OCI-LY1 (cell line): ENCODE results near the gene SESN1.
"Not testable (repeated sequence)": the region's sequence is repeated elsewhere in the genome, so short reads cannot be mapped to it uniquely, and the experiment has no call there.

Experiments used
- H2AFZ ChIP-seq: fragments of 200-600 bp; sonication (generic), shearing (Covaris generic); 2 replicates; pipeline ENCODE4 v1.6.0; 2014; ENCODE audit warnings: antibody characterized with exemption, mild to moderate bottlenecking, low read length
- H3F3A ChIP-seq: fragments of 200-600 bp; sonication (generic), shearing (Covaris generic); 2 replicates; pipeline ENCODE4 v1.6.0; 2014; ENCODE audit warnings: mild to moderate bottlenecking, antibody characterized with exemption, low read length, moderate library complexity; ENCODE audit not compliant: insufficient read depth
- H3K27ac ChIP-seq: fragments of 200-600 bp; sonication (generic); 2 replicates; pipeline ENCODE4 v1.5.1; 2014; ENCODE audit warnings: low read length, mixed run types, mild to moderate bottlenecking, low read depth; ENCODE audit not compliant: poor library complexity, severe bottlenecking
- H3K27me3 ChIP-seq: fragments of 200-600 bp; sonication (generic); 2 replicates; pipeline ENCODE4 v1.6.0; 2014; ENCODE audit warnings: antibody characterized with exemption, mild to moderate bottlenecking, low read length, moderate library complexity; ENCODE audit not compliant: insufficient read depth
- H3K36me3 ChIP-seq: fragments of 200-600 bp; sonication (generic); 2 replicates; pipeline ENCODE4 v1.6.1; 2014; ENCODE audit warnings: mild to moderate bottlenecking, antibody characterized with exemption, low read length, moderate library complexity, mixed read lengths; ENCODE audit not compliant: insufficient read depth
- H3K4me1 ChIP-seq: fragments of 200-600 bp; sonication (generic); 2 replicates; pipeline ENCODE4 v1.5.1; 2014; ENCODE audit warnings: mild to moderate bottlenecking, low read length, moderate library complexity; ENCODE audit not compliant: insufficient read depth, severe bottlenecking
- H3K4me2 ChIP-seq: fragments of 200-600 bp; sonication (generic), shearing (Covaris generic); 2 replicates; pipeline ENCODE4 v1.6.1; 2014; ENCODE audit warnings: low read length
- H3K4me3 ChIP-seq: fragments of 200-600 bp; sonication (generic); 2 replicates; pipeline ENCODE4 v1.5.1; 2014; ENCODE audit warnings: low read length, low read depth, mild to moderate bottlenecking, mixed read lengths; ENCODE audit not compliant: poor library complexity, severe bottlenecking
- H3K79me2 ChIP-seq: fragments of 200-600 bp; shearing (Covaris generic); 2 replicates; pipeline ENCODE4 v1.6.1; 2016; ENCODE audit warnings: mixed run types, low read length, mixed read lengths; ENCODE audit not compliant: insufficient read depth
- H3K9ac ChIP-seq: fragments of 200-600 bp; sonication (generic), shearing (Covaris generic); 2 replicates; pipeline ENCODE4 v1.6.1; 2014; ENCODE audit warnings: mild to moderate bottlenecking, low read length, mixed read lengths
- H3K9me2 ChIP-seq: fragments of 200-600 bp; sonication (generic), shearing (Covaris generic); 2 replicates; pipeline ENCODE4 v1.6.1; 2014; ENCODE audit warnings: low read depth, mild to moderate bottlenecking, low read length, mixed read lengths
- H3K9me3 ChIP-seq: fragments of 200-600 bp; shearing (Covaris generic); 2 replicates; pipeline ENCODE4 v1.6.1; 2014; ENCODE audit warnings: low read length, mixed read lengths
- H4K20me1 ChIP-seq: fragments of 200-600 bp; sonication (generic), shearing (Covaris generic); 2 replicates; pipeline ENCODE4 v1.6.0; 2016; ENCODE audit warnings: mild to moderate bottlenecking, low read length; ENCODE audit not compliant: insufficient read depth
- CTCF ChIP-seq: fragments of 200-600 bp; sonication (generic), shearing (Covaris generic); IDR thresholded peaks from 2 replicates; pipeline ENCODE4 v1.5.1; 2017; ENCODE audit warnings: mild to moderate bottlenecking, antibody characterized with exemption, low read length, moderate library complexity, mixed read lengths
- EZH2 ChIP-seq: fragments of 200-600 bp; sonication (generic), shearing (Covaris generic); IDR thresholded peaks from 2 replicates; pipeline ENCODE4 v1.8.0; 2017; ENCODE audit warnings: borderline replicate concordance, mixed run types, mild to moderate bottlenecking, antibody characterized with exemption, low read length, moderate library complexity, mixed read lengths

The SESN1 gene

GRCh38 chr6:109092074-109092473 lies 2.6 kb downstream of the SESN1 start:
- H3K9ac ChIP-seq: no peak overlapping the region
- no peak for TF ChIP-seq EZH2
- TF ChIP-seq CTCF: no peak

DNA sequence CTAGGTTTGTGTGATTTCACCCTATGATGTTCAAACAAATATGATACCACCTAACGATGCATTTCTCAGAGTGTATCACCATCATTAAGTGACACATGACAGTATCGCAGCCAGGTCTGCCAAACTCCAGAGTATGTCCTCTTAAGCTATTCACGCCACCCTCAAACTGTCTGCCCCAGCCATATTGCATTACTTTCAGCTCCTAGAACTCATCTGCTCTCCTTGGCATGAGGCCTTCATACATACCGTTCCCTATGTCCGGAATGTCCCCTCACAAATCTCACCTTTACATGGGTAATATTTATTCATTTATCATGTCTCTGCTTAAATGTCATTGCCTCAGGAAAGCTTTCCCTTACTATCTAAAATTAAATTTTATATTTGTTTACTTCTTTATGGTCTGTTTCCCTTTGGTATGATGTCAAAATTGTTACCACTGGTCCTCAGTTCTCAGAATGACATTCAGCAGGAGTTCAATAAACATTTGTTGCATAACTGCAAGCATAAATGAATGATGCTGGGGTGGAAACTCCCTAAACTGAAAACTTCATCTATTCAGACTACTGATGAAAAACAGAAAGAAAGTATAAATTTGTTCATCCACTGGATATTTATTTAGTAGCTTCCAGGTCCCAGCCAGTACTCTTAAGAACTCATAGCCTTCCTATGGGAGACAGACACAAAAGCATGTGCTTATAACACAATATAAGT lies 3.2 kb downstream of the SESN1 start:
- Histone ChIP-seq H3K9me2 (no peaks in the 10 kb centered on the region), H3K9me3 (no peaks in the 10 kb centered on the region), H3K4me3 (no peak overlapping the region), H3K4me2 (no peak overlapping the region), H3K79me2 (no peaks in the 10 kb centered on the region), H2AFZ (no peak overlapping the region), H3K36me3 (no peaks in the 10 kb centered on the region), H4K20me1 (no peaks in the 10 kb centered on the region), H3K9ac (no peak overlapping the region), H3K4me1 (peaks cover 33% of the 10 kb centered on the region), H3K27ac (no peak overlapping the region), H3K27me3 (no peaks in the 10 kb centered on the region), H3F3A (no peaks in the 10 kb centered on the region)
- TF ChIP-seq CTCF (no peak), EZH2 (no peak)

More at GRCh38 chr6:109092074-109092473, 2.6 kb downstream of the SESN1 start:
- H3K4me3 ChIP-seq: no peak overlapping the region
- no peak overlapping the region; the same call in 1 of the 2 replicates for H3K4me2 ChIP-seq
- H3K4me1 ChIP-seq: peaks cover 38% of the 10 kb centered on the region
- H3K9me3 ChIP-seq: no peaks in the 10 kb centered on the region
- H3F3A ChIP-seq: no peaks in the 10 kb centered on the region
- no peaks in the 10 kb centered on the region for H4K20me1 ChIP-seq
- H3K79me2 ChIP-seq: no peaks in the 10 kb centered on the region
- no peaks in the 10 kb centered on the region for H3K27me3 ChIP-seq
- no peaks in the 10 kb centered on the region for H3K9me2 ChIP-seq
- H3K36me3 ChIP-seq: no peaks in the 10 kb centered on the region
- no peak overlapping the region for H2AFZ ChIP-seq
- H3K27ac ChIP-seq: no peak overlapping the region

- H3K27ac ChIP-seq: no peak overlapping the region
- H3K9me3 ChIP-seq: no peaks in the 10 kb centered on the region
- H2AFZ ChIP-seq: no peak overlapping the region
- H3K27me3 ChIP-seq: no peaks in the 10 kb centered on the region
- no peaks in the 10 kb centered on the region for H3K9me2 ChIP-seq
- no peak overlapping the region for H3K4me2 ChIP-seq
- no peak overlapping the region for H3K9ac ChIP-seq
- H3K4me3 ChIP-seq: no peak overlapping the region
- no peaks in the 10 kb centered on the region for H3K79me2 ChIP-seq
- TF ChIP-seq EZH2: no peak
- no peaks in the 10 kb centered on the region for H4K20me1 ChIP-seq
- no peaks in the 10 kb centered on the region for H3K36me3 ChIP-seq
- peaks cover 23% of the 10 kb centered on the region for H3K4me1 ChIP-seq
- no peaks in the 10 kb centered on the region for H3F3A ChIP-seq
These were observed 5.7 kb downstream of the SESN1 start for GRCh38 chr6:109088995-109089394.

- TF ChIP-seq EZH2 (no peak), CTCF (no peak)
- H3K79me2 ChIP-seq: no peaks in the 10 kb centered on the region
- no peaks in the 10 kb centered on the region for H4K20me1 ChIP-seq
- no peak overlapping the region for H3K9ac ChIP-seq
- H3K4me1 ChIP-seq: peaks cover 10% of the 10 kb centered on the region
- H3K4me2 ChIP-seq: no peak overlapping the region
- no peaks in the 10 kb centered on the region for H3F3A ChIP-seq
- no peak overlapping the region for H3K4me3 ChIP-seq
- no peaks in the 10 kb centered on the region for H3K36me3 ChIP-seq
- H3K27me3 ChIP-seq: no peaks in the 10 kb centered on the region
- H3K9me2 ChIP-seq: no peaks in the 10 kb centered on the region
- H3K9me3 ChIP-seq: no peaks in the 10 kb centered on the region
- H3K27ac ChIP-seq: no peak overlapping the region
- no peak overlapping the region for H2AFZ ChIP-seq
These were observed 6.9 kb downstream of the SESN1 start for GRCh38 chr6:109087661-109088264.

DNA sequence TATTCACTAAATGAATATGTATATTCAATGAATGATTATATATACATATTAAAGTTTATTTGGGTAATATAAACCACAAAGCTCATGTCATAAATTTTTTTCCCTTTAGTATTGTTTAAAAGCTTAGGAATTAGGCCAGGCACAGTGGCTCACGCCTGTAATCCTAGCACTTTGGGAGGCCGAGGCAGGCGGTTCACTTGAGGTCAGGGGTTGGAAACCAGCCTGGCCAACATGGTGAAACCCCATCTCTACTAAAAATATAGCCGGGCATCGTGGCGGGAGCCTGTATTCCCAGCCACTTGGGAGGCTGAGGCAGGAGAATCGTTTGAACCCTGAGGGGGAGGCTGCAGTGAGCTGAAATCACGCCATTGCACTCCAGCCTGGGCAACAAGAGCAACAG lies 10.5 kb downstream of the SESN1 start:
- H2AFZ ChIP-seq, H3K27ac ChIP-seq, H3K4me3 ChIP-seq, H3F3A ChIP-seq, H3K4me1 ChIP-seq, H3K9me2 ChIP-seq, H3K36me3 ChIP-seq, H3K9ac ChIP-seq, H3K9me3 ChIP-seq, H4K20me1 ChIP-seq, H3K4me2 ChIP-seq, H3K79me2 ChIP-seq, H3K27me3 ChIP-seq: not testable (repeated sequence)
